Measurements from ENCODE around the gene SLC37A1.
"Not testable (repeated sequence)": the region's sequence is repeated elsewhere in the genome, so short reads cannot be mapped to it uniquely, and the experiment has no call there.

SLC37A1 gene

DNA sequence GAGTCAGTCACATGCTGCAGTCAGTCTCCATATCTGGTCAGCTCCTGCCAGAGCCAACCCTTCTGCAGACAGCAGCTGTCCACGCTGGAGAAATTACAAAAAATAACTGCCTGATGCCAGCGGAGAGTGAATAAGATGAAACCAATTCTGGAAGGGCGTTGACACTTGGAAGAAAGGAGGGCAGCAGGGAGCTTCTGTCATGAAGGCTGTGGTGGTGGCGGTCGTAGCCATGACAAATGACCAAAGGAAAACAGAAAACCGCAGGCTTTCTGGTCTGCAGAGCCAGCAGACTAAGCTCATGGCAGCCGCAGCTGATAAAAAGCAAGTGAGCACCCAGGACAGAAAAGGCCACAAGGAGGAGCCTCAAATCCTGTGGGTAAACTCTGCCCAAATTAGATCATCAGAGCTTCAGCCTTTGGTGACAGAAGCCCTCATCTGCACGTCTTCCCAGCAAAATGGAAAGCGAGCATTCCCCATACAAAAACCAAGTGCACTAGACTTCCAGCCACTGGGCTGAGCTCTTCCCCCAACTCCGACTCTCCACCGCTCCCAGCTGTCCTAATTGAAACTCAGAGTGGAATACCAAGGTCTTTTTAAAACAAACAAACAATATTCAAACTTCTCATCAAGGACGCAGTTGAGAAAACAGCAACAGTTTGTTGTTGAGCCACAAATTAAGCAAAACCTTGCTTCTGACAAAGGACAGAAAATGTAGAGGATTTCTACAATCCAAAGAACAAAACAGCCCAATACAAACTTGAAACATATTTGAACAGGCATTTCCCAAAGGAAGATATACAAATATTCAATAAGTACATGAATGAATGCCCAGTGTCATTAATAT lies 46.3 kb upstream of the SLC37A1 start:
- Mint-ChIP-seq H3K4me1 (peaks cover 35% of the 10 kb centered on the region), H3K4me3 (no peak overlapping the region), H3K9me3 (no peaks in the 10 kb centered on the region), H3K36me3 (ENCODE audit: low read depth) (no peaks in the 10 kb centered on the region), H3K27me3 (ENCODE audit: low read depth) (peaks cover 14% of the 10 kb centered on the region), H3K27ac (peak overlapping the region in 1 of 3 experiments; percentile 39)
- TF ChIP-seq CTCF (IDR thresholded peaks at IDR 0.05; ENCODE audit: unreplicated experiment in 3 of 3): peak in 1 of 3 experiments; percentile 14

DNA sequence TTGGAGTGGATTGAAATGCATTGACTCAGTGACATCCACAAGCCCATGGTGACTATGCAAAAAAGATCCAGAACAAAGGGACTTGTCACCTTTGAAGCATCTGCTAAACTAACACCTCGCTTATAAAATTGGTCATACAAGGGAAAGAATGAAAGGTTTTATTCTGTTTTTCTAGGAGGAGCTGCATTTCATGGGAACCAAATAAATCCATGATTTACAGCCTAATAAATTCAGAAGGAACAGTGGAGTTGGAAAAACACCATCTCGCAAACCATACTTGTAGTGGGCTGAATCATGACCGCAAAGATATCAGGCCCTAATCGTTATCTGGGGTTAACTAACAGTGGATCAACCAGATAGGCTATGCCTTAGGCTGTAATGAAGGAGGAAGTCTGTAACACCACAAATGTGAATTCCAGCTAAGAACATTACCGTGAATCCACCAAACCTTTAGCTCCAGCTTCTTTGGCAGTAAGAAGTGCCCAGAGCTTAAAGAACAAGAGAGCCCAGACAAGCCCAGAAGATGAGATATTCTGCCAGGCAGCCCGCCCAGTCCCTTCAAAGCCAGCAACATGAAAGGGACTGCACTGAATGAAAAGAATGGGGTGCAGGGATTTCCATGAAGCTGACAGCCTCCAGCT lies 45.0 kb upstream of the SLC37A1 start:
- H3K27me3 Mint-ChIP-seq (ENCODE audit: low read depth): peaks cover 15% of the 10 kb centered on the region
- H3K9me3 Mint-ChIP-seq: no peaks in the 10 kb centered on the region
- H3K4me3 Mint-ChIP-seq: no peak overlapping the region
- no peak for TF ChIP-seq CTCF (IDR thresholded peaks at IDR 0.05; ENCODE audit: unreplicated experiment in 3 of 3)
- peaks cover 30% of the 10 kb centered on the region for H3K4me1 Mint-ChIP-seq
- no peaks in the 10 kb centered on the region for H3K36me3 Mint-ChIP-seq (ENCODE audit: low read depth)
- peak overlapping the region in 1 of 3 experiments; percentile 39 for H3K27ac Mint-ChIP-seq

- Mint-ChIP-seq H3K9me3 (no peaks in the 10 kb centered on the region), H3K27me3 (ENCODE audit: low read depth) (peaks cover 19% of the 10 kb centered on the region), H3K4me1 (peaks cover 31% of the 10 kb centered on the region), H3K4me3 (no peak overlapping the region), H3K36me3 (ENCODE audit: low read depth) (no peaks in the 10 kb centered on the region), H3K27ac (no peak overlapping the region)
- no peak for TF ChIP-seq CTCF (IDR thresholded peaks at IDR 0.05; ENCODE audit: unreplicated experiment in 3 of 3)
These were observed 44.4 kb upstream of the SLC37A1 start for GRCh38 chr21:42469272-42469671.

DNA sequence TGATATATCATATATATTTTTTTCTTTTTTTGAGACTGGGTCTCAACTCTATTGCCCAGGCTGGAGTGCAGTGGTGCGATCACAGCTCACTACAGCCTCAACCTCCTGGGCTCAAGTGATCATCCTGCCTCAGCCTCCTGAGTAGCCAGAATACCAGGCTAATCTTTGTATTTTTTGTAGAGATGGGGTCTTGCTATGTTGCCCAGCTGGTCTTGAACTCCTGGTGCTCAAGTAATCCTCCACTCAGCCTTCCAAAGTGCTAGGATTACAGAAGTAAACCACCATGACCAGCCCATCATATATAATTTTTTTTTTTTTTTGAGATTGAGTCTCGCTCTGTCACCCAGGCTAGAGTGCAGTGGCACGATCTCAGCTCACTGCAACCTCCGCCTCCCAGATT lies 43.9 kb upstream of the SLC37A1 start:
- not testable (repeated sequence) for H3K27ac Mint-ChIP-seq; H3K36me3 Mint-ChIP-seq (ENCODE audit: low read depth); H3K4me3 Mint-ChIP-seq; H3K9me3 Mint-ChIP-seq
- Mint-ChIP-seq H3K27me3 (ENCODE audit: low read depth) (peaks cover 21% of the 10 kb centered on the region), H3K4me1 (peaks cover 34% of the 10 kb centered on the region)

DNA sequence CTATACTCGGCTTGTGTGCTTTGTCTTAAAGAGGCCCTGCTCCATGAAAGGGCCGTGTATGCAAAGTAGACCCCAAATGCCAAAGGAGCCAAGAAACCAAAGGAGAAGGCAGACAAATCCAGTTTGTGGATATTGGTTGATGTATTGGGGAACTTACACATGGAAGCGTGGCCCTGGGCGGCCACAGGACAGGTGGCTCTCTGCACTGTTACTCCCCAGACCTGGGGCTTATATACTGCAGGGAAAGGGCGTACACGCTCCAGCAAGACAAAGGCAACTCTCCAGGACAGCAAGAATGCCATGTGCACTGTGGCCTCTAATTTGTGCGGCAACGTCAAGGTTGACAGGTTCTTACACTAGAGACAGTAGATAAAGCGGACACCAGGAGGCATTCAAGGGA lies 42.4 kb upstream of the SLC37A1 start:
- Mint-ChIP-seq H3K27ac (peak overlapping the region in 2 of 3 experiments; percentile 42 to 44), H3K27me3 (ENCODE audit: low read depth) (peaks cover 16% of the 10 kb centered on the region), H3K36me3 (ENCODE audit: low read depth) (no peaks in the 10 kb centered on the region), H3K4me1 (peaks cover 24% of the 10 kb centered on the region), H3K4me3 (no peak overlapping the region), H3K9me3 (no peaks in the 10 kb centered on the region)
- TF ChIP-seq CTCF (IDR thresholded peaks at IDR 0.05; ENCODE audit: unreplicated experiment in 3 of 3): no peak

- H3K4me1 Mint-ChIP-seq: peaks cover 22% of the 10 kb centered on the region
- peaks cover 12% of the 10 kb centered on the region for H3K27me3 Mint-ChIP-seq (ENCODE audit: low read depth)
- no peak overlapping the region for H3K27ac Mint-ChIP-seq
These were observed 41.8 kb upstream of the SLC37A1 start for GRCh38 chr21:42471716-42472330.

More at GRCh38 chr21:42471716-42472330, 41.8 kb upstream of the SLC37A1 start:
- Mint-ChIP-seq H3K9me3 (no peaks in the 10 kb centered on the region), H3K36me3 (ENCODE audit: low read depth) (no peaks in the 10 kb centered on the region), H3K4me3 (no peak overlapping the region)
- TF ChIP-seq CTCF (IDR thresholded peaks at IDR 0.05; ENCODE audit: unreplicated experiment in 3 of 3): no peak
